SK-N-SH treated with all-trans-retinoic acid at 6 μM for 48 hours (cell line): ENCODE data around the gene GREB1.

Experiments used
- BACH2 ChIP-seq: fragments of 250-450 bp; sonication (Bioruptor Pico); IDR thresholded peaks from 2 replicates; pipeline ENCODE4 v1.9.0; 2021; ENCODE audit warnings: mild to moderate bottlenecking, borderline replicate concordance
- ISL1 ChIP-seq: fragments of 250-450 bp; sonication (Bioruptor Pico); IDR thresholded peaks from 2 replicates; pipeline ENCODE4 v2.1.2; 2022; ENCODE audit warnings: mild to moderate bottlenecking, moderate library complexity
- ZC3H10 ChIP-seq: fragments of 250-450 bp; sonication (Bioruptor Pico); IDR thresholded peaks from 2 replicates; pipeline ENCODE4 v1.5.1; 2021; ENCODE audit warnings: mild to moderate bottlenecking, moderate library complexity
- ZFP30 ChIP-seq: fragments of 450-650 bp; formaldehyde crosslinking; IDR thresholded peaks from 2 replicates; pipeline ENCODE4 v1.5.0; 2022; ENCODE audit warnings: mild to moderate bottlenecking, moderate library complexity
- TF ChIP-seq, protein P1 (sequence below): fragments of 250-450 bp; sonication (Bioruptor Pico); IDR thresholded peaks from 2 replicates; pipeline ENCODE4 v1.5.1; 2020; ENCODE audit warnings: low read depth, mild to moderate bottlenecking, moderate library complexity
- TF ChIP-seq, protein P2 (sequence below): fragments of 250-450 bp; sonication (Bioruptor Pico); IDR thresholded peaks from 2 replicates; pipeline ENCODE4 v1.8.0; 2020; ENCODE audit warnings: mild to moderate bottlenecking, moderate library complexity, borderline replicate concordance
- TF ChIP-seq, protein P3 (sequence below): fragments of 250-450 bp; sonication (Bioruptor Pico); IDR thresholded peaks from 2 replicates; pipeline ENCODE4 v1.5.1; 2021; ENCODE audit warnings: mild to moderate bottlenecking, moderate library complexity

DNA sequence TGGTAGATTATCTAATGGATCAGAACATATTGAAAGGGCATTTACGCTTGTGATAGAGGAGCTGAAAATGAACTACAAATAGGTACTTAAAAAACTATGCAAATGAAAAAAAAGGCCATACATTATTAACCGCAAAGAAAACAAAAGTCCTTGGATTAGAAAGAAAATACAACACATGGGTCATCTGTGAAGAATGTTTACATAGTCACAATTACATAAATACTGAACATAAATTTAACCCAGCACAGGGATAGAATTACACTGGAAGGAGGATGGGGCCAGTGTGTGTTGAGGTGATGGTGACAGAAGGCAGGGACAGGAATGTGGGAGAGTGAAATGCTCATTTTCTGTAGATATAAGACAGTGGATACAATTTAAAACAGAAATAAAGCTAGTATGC, 129.6 kb downstream of the GREB1 start:
- TF ChIP-seq, protein P1, sequence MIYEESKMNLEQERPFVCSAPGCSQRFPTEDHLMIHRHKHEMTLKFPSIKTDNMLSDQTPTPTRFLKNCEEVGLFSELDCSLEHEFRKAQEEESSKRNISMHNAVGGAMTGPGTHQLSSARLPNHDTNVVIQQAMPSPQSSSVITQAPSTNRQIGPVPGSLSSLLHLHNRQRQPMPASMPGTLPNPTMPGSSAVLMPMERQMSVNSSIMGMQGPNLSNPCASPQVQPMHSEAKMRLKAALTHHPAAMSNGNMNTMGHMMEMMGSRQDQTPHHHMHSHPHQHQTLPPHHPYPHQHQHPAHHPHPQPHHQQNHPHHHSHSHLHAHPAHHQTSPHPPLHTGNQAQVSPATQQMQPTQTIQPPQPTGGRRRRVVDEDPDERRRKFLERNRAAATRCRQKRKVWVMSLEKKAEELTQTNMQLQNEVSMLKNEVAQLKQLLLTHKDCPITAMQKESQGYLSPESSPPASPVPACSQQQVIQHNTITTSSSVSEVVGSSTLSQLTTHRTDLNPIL (CRISPR knock-in tag), result no peak
- TF ChIP-seq, protein P2, sequence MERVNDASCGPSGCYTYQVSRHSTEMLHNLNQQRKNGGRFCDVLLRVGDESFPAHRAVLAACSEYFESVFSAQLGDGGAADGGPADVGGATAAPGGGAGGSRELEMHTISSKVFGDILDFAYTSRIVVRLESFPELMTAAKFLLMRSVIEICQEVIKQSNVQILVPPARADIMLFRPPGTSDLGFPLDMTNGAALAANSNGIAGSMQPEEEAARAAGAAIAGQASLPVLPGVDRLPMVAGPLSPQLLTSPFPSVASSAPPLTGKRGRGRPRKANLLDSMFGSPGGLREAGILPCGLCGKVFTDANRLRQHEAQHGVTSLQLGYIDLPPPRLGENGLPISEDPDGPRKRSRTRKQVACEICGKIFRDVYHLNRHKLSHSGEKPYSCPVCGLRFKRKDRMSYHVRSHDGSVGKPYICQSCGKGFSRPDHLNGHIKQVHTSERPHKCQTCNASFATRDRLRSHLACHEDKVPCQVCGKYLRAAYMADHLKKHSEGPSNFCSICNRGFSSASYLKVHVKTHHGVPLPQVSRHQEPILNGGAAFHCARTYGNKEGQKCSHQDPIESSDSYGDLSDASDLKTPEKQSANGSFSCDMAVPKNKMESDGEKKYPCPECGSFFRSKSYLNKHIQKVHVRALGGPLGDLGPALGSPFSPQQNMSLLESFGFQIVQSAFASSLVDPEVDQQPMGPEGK (CRISPR knock-in tag), result no peak
- TF ChIP-seq ZFP30 (CRISPR knock-in tag) (no peak), ZC3H10 (CRISPR knock-in tag) (no peak), BACH2 (CRISPR knock-in tag) (no peak), ISL1 (CRISPR knock-in tag) (no peak)
- TF ChIP-seq, protein P3, sequence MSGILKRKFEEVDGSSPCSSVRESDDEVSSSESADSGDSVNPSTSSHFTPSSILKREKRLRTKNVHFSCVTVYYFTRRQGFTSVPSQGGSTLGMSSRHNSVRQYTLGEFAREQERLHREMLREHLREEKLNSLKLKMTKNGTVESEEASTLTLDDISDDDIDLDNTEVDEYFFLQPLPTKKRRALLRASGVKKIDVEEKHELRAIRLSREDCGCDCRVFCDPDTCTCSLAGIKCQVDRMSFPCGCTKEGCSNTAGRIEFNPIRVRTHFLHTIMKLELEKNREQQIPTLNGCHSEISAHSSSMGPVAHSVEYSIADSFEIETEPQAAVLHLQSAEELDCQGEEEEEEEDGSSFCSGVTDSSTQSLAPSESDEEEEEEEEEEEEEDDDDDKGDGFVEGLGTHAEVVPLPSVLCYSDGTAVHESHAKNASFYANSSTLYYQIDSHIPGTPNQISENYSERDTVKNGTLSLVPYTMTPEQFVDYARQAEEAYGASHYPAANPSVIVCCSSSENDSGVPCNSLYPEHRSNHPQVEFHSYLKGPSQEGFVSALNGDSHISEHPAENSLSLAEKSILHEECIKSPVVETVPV (CRISPR knock-in tag), result no peak
